ENCODE data around the gene CLDN14. TPM values are rescaled to one million over a fixed set of nuclear protein-coding genes. Genes with fewer than 3 reads are reported as not detected.

CLDN14 gene, protein sequence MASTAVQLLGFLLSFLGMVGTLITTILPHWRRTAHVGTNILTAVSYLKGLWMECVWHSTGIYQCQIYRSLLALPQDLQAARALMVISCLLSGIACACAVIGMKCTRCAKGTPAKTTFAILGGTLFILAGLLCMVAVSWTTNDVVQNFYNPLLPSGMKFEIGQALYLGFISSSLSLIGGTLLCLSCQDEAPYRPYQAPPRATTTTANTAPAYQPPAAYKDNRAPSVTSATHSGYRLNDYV
- 0.16 TPM for total RNA-seq
- polyA plus RNA-seq, result 0.09 TPM

DNA sequence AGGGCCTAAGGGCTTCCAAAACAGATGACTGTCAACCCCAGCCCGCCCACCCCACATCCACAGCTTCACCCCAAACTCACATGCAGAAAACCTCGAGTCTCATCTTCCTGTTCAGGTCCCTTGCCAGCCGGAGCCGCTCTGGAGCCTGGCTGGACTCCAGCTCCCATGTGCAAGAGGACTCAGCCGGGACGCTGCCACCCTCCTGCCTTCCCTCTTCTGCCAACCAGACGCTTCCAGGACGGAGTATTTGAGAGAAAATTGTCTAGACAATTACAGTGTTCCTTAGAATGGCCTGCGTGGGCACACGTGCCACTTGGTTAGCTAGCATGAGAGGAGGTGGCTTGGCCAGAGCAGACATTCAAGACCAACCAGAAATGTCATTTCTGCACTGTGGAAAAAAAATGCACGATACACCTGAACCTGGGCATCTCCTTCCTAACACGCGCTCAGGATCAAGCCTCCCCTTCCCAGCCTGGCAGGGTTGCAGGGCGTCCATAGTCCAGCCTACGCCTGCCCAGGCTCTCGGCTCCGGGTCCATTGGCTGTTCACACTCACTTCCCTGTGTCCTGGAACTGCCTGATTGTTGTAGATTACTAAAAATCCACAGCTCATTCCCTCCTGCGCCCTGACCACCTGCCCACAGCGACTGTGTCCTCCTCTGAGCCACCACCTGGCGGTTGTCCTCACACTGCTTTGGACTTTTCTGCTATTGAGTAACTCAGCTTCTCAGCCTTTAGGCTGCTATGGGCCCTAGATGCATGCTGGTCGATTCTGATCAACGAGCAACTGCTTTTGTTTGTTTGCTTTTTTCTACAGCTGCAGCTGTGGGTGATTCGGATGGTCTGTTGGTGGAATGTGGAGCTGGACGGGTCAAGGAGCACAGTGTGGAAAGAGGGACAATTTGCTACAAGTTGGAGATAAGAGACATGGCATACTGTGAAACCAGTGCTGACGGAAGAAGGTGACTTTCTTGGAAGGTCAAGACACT is at the start of gene CLDN14:
Gene CLDN14 (minus strand): TSS at position 708 of the 988 bp plus-strand sequence. CDS start 18,427 bp downstream, outside the sequence.
- DNase-seq (ENCODE audit: extremely low spot score), result no peak
- 77% methylated on average over 25 of the region's 25 CpGs for WGBS
- H3K4me3 ChIP-seq (ENCODE audit: low read depth, low read length), result no peak within 1 kb of the TSS
- H3K27ac ChIP-seq (ENCODE audit: low read depth), result no peak within 1 kb of the TSS
- H3K36me3 ChIP-seq (ENCODE audit: insufficient read depth), result no peaks in the 10 kb centered on the region
- H3K4me1 ChIP-seq (ENCODE audit: insufficient read depth), result no peaks in the 10 kb centered on the region

DNA sequence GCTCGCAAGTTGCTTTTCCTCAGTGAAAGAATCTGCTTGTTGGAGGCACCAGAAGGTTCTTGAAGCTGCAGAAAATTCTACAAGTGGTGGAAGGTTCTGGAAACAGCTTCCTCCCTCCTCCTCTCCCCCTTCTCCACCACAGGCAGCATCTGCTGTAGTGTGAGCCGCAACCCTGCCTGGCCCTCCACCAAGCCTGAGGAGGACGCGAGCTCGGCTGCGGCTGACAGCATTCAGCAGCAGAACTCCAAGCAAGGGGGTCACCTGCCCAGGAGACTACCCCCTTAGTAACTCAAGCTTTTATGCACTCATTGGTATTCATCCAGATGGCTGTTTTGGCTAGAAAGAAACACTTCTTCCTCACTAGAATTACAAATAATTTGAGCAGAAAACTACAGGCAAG is 48.8 kb upstream of the CLDN14 start:
- H3K4me1 ChIP-seq (ENCODE audit: insufficient read depth), result no peaks in the 10 kb centered on the region
- H3K4me3 ChIP-seq (ENCODE audit: low read depth, low read length), result no peak overlapping the region
- no peaks in the 10 kb centered on the region for H3K36me3 ChIP-seq (ENCODE audit: insufficient read depth)
- DNase-seq (ENCODE audit: extremely low spot score), result no peak
- H3K27ac ChIP-seq (ENCODE audit: low read depth), result no peak overlapping the region
- WGBS, result 69% methylated on average over 6 of the region's 6 CpGs

DNA sequence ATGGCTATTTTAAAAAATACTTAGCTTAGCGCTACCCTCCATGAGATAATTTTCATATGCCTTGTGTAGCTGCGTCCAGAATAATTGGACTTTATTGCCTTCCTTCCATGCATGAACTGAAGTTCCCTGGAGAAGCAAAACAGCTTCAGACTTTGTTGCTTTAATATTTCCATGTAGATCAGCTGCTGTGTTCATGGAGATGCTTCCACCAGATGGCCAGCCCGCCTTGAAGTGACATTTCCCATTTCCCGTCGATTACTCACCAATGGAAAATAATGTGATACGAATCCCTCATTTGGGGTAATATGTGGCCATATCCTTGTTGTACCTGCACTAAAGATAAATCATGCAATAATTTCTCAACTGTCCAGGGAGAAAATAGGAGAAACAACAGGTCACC is 47.4 kb upstream of the CLDN14 start:
- H3K4me1 ChIP-seq (ENCODE audit: insufficient read depth), result no peaks in the 10 kb centered on the region
- no peak for DNase-seq (ENCODE audit: extremely low spot score)
- no peaks in the 10 kb centered on the region for H3K36me3 ChIP-seq (ENCODE audit: insufficient read depth)
- H3K27ac ChIP-seq (ENCODE audit: low read depth), result no peak overlapping the region
- 88% methylated on average over 6 of the region's 6 CpGs for WGBS
- no peak overlapping the region for H3K4me3 ChIP-seq (ENCODE audit: low read depth, low read length)

DNA sequence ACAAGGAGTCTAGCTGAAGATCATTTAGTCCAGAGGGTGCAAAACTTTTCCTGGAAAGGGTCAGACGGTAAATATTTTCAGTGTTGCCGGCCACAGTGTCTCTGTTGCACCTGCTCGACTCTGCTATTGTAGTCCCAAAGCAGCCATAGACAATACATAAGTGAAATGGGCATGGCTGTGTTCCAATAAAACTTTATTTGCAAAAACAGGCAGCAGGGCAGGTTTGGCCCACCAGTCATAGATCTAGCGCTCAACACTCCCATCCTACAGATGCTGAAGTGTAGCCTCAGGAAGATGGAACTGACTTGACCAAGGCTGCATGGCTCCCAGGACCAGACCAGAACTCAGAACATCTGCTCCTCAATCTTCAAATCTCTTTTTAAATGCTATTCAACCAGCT is 46.2 kb upstream of the CLDN14 start:
- Histone ChIP-seq H3K4me3 (ENCODE audit: low read depth, low read length) (no peak overlapping the region), H3K4me1 (ENCODE audit: insufficient read depth) (no peaks in the 10 kb centered on the region), H3K27ac (ENCODE audit: low read depth) (no peak overlapping the region), H3K36me3 (ENCODE audit: insufficient read depth) (no peaks in the 10 kb centered on the region)
- WGBS, result 94% methylated on average over 4 of the region's 4 CpGs
- no peak for DNase-seq (ENCODE audit: extremely low spot score)

DNA sequence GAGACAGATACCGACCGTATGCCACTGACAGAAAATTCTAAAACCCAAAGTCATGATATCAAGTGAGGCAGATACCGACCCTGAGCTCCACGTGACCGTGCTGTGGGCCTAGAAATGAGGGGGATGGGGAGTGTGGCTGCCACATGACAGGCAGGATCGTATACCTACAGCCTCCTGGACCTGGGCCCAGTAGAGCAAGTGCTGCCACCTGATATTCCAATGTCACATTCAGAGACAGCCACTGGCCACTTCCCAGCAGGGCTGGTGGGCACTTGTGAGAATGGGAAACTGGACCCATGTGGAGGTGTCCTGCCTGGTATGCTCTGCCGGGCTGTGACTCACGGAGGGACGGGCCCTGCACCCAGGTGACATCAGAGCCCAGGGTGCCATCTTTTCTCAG is 44.6 kb upstream of the CLDN14 start:
- no peak overlapping the region for H3K27ac ChIP-seq (ENCODE audit: low read depth)
- H3K4me1 ChIP-seq (ENCODE audit: insufficient read depth), result no peaks in the 10 kb centered on the region
- no peaks in the 10 kb centered on the region for H3K36me3 ChIP-seq (ENCODE audit: insufficient read depth)
- no peak for DNase-seq (ENCODE audit: extremely low spot score)
- no peak overlapping the region for H3K4me3 ChIP-seq (ENCODE audit: low read depth, low read length)
- WGBS, result 76% methylated on average over 9 of the region's 9 CpGs

DNA sequence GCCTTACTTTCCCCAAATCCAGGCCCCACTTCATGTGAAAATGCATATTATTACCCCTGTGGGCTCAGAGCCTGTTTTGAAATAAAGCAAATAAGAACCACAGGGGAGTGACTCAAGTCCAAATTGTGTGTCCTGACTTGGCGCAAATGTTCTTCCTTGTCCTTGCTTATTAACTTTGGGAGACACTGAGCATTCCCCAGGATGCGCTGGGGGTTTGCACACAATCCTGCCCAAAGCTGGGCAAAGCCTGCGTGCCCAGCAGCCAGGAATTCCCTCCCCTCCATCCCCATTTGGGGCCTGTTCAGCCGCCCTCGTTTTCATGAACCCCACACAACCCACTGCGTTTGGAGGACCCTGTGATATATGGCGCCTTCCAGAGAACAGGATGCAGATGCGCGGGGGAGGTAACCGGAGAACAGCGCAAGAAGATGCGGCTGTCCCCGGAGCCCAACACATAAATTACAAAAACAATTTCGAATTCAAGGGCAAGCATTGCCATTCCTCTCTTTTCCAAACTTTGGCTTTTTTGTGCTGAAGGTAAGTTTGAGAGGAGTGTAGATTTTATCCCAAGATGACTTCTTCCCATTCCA is 42.4 kb upstream of the CLDN14 start:
- DNase-seq (ENCODE audit: extremely low spot score), result no peak
- H3K27ac ChIP-seq (ENCODE audit: low read depth), result no peak overlapping the region
- no peaks in the 10 kb centered on the region for H3K36me3 ChIP-seq (ENCODE audit: insufficient read depth)
- 86% methylated on average over 14 of the region's 14 CpGs for WGBS
- H3K4me1 ChIP-seq (ENCODE audit: insufficient read depth), result no peaks in the 10 kb centered on the region
- no peak overlapping the region for H3K4me3 ChIP-seq (ENCODE audit: low read depth, low read length)

DNA sequence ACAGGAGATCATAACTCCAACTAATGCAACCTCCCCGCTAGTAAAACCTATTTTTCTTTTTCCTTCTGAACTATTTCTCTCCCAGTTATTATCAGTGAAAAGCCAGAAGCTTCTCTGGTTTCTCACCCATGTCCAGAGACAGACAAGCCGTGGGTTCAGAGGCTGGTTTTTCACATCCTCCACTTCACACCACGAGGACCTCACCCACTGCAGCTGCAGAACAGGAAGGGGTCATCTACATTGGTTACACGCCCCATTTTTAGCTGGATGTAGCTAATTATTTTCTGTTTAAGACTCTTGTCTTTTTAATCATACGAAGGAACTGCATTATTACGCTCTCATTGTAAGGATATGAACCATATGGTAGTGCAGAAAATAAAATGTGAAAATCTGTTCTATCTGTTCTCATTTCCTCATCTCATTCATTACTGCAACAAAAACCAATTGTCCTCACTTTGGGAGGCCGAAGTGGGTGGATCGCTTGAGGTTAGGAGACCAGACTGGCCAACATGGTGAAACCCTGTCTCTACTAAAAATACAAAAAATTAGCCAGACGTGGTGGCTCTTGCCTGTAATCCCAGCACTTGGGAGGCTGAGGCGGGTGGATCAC is 39.1 kb upstream of the CLDN14 start:
- DNase-seq (ENCODE audit: extremely low spot score), result no peak
- Histone ChIP-seq H3K4me1 (ENCODE audit: insufficient read depth) (no peaks in the 10 kb centered on the region), H3K4me3 (ENCODE audit: low read depth, low read length) (no peak overlapping the region), H3K36me3 (ENCODE audit: insufficient read depth) (no peaks in the 10 kb centered on the region), H3K27ac (ENCODE audit: low read depth) (no peak overlapping the region)
- 75% methylated on average over 10 of the region's 10 CpGs for WGBS

DNA sequence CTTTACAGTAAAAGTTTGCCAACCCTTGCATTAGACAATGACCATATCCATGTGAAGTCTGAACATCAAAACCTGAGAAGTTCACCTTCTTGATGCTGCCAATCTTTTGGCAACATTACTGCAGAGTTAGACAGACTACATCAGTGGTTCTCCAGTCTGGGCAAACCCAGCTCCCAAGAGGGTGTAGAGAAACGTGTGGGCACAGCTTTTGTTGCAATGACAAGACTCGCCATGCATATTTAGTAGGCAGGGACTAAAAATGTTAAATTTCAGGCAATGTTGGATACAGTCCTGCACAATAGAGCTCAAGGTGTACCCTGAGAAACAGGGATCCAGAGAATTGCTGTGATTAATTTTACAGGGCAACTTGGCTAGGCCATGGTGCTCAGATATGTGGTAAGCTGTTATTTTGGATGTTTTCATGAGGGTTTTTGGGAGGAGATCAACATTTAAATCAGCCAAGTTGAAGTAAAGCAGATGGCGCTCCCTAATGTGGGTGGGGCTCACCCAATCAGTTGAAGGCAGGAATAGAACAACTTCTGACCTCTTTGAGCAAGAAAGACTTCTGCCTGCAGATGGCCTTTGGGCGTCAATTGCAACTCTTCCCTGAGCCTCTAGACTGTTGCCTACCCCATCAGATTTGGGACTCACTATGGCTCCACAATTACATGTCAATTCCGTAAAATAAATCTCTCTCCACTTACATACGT is 37.6 kb upstream of the CLDN14 start:
- WGBS, result 93% methylated on average over 6 of the region's 6 CpGs

DNA sequence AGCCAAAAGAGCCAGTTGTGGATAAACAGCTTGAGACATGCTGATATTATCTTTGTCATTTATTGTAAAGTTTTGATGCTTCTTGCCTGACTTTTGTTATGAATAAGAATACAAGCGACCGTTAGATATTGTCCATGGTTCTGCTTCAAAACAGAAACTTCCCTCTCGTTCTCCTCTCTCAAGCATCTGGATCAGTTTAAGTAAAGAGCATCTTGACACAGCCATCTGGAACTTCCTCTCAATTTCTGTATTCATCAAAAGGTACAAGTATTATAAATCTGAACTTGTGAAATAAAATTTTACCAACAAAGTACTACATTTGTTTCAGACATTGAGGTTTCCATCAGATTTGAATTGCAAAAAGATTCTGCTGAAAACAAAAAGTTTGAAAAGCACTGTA is 36.4 kb upstream of the CLDN14 start:
- WGBS, result 42% methylated on average over 3 of the region's 3 CpGs
- DNase-seq (ENCODE audit: extremely low spot score), result no peak
- no peaks in the 10 kb centered on the region for H3K4me1 ChIP-seq (ENCODE audit: insufficient read depth)
- H3K4me3 ChIP-seq (ENCODE audit: low read depth, low read length), result no peak overlapping the region
- no peak overlapping the region for H3K27ac ChIP-seq (ENCODE audit: low read depth)
- H3K36me3 ChIP-seq (ENCODE audit: insufficient read depth), result no peaks in the 10 kb centered on the region

More for the DNA sequence above, 37.6 kb upstream of the CLDN14 start:
- H3K4me3 ChIP-seq (ENCODE audit: low read depth, low read length), result no peak overlapping the region
- no peaks in the 10 kb centered on the region for H3K36me3 ChIP-seq (ENCODE audit: insufficient read depth)
- H3K27ac ChIP-seq (ENCODE audit: low read depth), result no peak overlapping the region
- no peak for DNase-seq (ENCODE audit: extremely low spot score)
- no peaks in the 10 kb centered on the region for H3K4me1 ChIP-seq (ENCODE audit: insufficient read depth)

DNA sequence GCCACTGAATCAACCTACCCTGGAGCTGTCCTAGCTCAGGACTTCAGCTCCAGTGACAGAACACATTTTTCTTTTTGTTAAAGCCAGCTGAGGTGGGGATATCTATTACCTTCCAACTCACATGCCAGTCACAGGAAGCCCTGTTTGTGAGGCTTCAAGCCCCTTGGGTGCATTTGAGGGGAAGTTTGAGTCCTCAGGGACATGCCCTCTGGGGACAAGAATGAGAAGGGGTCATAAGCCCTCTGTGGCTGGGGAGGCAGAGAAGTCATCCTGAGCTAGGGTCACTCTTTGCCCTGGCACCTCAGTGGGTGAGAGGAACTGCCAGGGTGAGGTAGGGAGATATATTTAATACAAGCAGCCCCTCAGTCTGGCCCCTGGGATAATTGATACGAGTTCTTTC is 33.5 kb upstream of the CLDN14 start:
- no peaks in the 10 kb centered on the region for H3K36me3 ChIP-seq (ENCODE audit: insufficient read depth)
- no peaks in the 10 kb centered on the region for H3K4me1 ChIP-seq (ENCODE audit: insufficient read depth)
- no peak overlapping the region for H3K4me3 ChIP-seq (ENCODE audit: low read depth, low read length)
- no peak overlapping the region for H3K27ac ChIP-seq (ENCODE audit: low read depth)
- 83% methylated on average over 1 of the region's 1 CpG for WGBS
- no peak for DNase-seq (ENCODE audit: extremely low spot score)

DNA sequence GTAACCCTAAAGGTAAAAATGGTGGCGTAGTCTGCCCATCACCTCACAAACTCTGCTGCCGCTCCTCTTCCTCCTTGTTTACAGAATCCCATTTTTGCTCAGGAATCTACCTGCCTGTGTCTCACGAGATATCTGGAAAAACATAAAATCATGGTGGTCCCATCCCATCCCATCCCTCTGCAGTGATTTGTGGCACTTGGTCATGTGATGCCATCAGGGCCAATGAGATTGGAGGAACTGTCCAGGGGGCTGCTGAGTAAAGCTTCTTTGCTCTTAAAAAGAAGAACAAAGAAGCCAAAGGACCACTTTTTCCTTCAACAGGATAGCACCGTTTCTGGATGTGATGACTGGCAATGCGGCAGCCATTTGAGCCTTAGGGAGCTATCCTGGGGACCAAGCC is 33.0 kb upstream of the CLDN14 start:
- no peak overlapping the region for H3K4me3 ChIP-seq (ENCODE audit: low read depth, low read length)
- 83% methylated on average over 5 of the region's 5 CpGs for WGBS
- no peaks in the 10 kb centered on the region for H3K4me1 ChIP-seq (ENCODE audit: insufficient read depth)
- DNase-seq (ENCODE audit: extremely low spot score), result no peak
- H3K36me3 ChIP-seq (ENCODE audit: insufficient read depth), result no peaks in the 10 kb centered on the region
- H3K27ac ChIP-seq (ENCODE audit: low read depth), result no peak overlapping the region

DNA sequence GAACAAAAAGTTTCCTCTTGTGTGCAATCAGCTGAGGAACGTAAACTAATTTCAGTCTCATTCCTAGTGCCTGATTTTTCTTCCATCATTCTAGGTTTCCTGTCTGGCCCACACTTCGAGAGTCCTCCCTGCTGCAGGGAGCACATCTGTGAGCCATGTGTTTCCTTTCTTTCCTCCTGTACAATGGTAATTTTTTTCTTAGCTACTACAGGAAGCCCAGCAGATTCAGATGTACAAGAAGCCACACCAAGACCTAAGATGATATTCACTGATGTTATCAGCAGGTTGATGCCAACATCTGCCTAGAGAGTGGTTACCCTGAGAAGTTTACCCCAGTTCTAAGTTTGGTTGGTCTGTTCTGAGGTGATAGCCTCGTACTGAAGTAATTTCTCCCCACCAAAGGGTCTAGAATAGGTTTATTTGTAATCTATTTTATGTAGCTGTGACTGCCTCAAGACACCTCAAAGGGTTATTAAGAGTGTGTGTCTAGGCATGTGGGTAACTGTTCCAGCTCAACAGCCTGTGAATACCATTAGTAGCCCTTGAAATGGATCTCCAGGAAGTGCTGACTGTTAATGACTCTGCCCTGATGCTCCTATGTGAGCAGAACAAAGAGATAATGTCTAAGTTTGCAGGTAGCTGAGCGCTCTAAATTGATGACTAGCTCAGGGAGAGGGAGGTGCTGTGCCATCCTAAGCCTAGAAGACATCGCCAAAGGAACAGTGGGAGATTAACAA is 31.7 kb upstream of the CLDN14 start:
- H3K4me3 ChIP-seq (ENCODE audit: low read depth, low read length), result no peak overlapping the region
- H3K36me3 ChIP-seq (ENCODE audit: insufficient read depth), result no peaks in the 10 kb centered on the region
- no peak overlapping the region for H3K27ac ChIP-seq (ENCODE audit: low read depth)
- WGBS, result 77% methylated on average over 5 of the region's 5 CpGs
- H3K4me1 ChIP-seq (ENCODE audit: insufficient read depth), result no peaks in the 10 kb centered on the region
- DNase-seq (ENCODE audit: extremely low spot score), result no peak
